NCI-H1417 (cell line): ENCODE data around the gene NPDC1.
"Not testable (repeated sequence)": the region's sequence is repeated elsewhere in the genome, so short reads cannot be mapped to it uniquely, and the experiment has no call there.

Source experiments
- DNase-seq, 3 experiments: peaks; one replicate each; lab custom pipeline; 2025; lab: John Stamatoyannopoulos, UW

Gene NPDC1

DNA sequence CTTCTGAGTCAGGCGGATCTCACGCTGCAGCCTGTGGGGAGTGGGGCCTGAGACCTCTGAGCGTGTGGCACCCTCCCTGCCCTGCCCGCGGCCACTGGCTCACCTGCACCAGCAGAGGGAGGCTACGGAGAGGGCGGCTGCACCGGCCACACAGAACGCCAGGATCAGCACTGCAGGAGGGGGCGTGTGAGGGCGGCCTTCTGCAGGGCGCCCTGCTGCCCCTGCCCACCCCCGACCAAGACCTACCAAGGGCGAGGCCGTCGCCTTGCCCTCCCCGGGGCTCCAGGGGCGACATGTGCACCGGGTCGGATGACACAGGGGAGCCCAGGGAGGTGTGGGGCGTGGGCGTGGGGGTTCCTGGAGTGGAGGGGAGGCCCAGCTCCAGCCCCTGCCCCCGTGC lies 5.4 kb downstream of the NPDC1 start:
- no peak for DNase-seq

GRCh38 chr9:137039611-137040366 lies 6.2 kb downstream of the NPDC1 start:
- DNase-seq: no peak

DNA sequence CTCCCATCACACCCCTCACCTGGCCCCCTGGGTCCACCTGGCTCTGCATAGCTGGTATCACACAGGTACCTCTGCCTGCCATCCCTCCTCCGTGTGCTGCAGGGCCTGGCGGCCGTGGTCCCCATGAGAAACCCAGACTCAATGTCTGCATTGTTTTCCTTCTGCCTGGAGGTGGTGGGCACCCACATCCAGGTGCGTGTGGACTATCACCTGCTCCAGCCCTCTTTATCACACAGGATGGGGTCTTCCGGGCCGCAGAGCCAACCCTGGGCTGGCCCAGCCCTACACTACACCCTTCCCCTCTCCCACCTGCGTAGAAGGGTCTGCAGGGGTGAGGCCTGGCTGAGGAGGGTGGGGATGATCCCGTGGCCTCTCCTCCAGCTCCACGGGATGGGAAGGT lies 7.1 kb downstream of the NPDC1 start:
- DNase-seq: no peak

- DNase-seq: no peak
Measured at GRCh38 chr9:137037483-137037882, 8.5 kb downstream of the NPDC1 start.

DNA sequence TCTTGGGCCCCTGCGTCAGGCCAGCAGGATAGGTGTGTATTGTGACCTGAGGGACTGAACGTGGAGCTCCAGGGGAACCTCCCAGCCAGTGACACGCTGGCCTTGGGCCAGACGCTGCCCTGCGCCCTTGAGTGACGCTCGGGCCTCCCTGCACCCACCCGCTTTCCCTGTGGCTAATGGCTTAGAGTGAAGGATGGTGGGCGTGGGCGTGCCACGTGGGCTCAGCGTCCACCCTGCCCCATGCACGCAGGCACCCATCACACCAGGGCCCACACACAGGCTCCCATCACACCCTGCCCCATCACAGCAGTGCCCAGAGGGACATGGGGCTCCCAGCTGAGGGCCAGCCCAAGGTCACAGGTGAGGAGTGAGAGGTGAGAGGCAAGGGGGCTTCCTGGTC lies 8.9 kb downstream of the NPDC1 start:
- no peak for DNase-seq

GRCh38 chr9:137035937-137036336 lies 10.0 kb downstream of the NPDC1 start:
- no peak for DNase-seq

- DNase-seq: no peak
Measured at GRCh38 chr9:137035507-137035834, 10.5 kb downstream of the NPDC1 start.

- peak; percentile 65 to 92 (median 84) for DNase-seq
Measured at GRCh38 chr9:137034709-137035506, 11.1 kb downstream of the NPDC1 start.

GRCh38 chr9:137034039-137034708 lies 11.8 kb downstream of the NPDC1 start:
- peak in 1 of 3 experiments; percentile 54 for DNase-seq

GRCh38 chr9:137033481-137033880 lies 12.5 kb downstream of the NPDC1 start:
- DNase-seq: not testable (repeated sequence)

DNA sequence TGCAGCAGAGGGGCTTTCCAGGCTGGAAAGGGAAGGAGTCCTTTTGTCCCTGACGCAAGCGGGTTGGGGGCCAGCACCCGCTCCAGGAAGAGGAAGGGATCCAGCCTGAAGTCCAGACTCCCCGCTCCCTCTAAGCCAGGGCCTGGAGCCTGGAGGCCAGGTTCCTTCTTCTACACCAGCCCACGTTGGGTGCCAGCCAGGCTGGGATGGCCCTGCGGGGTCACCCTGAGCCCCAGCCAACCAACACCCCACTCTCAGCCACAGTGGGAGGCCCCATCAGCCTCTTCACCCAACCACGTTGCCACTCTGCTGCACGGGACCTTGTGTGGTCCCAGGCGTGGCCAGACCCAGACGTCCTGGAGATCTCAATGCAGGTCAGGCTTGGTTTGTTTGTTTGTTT lies 13.1 kb downstream of the NPDC1 start:
- no peak for DNase-seq

GRCh38 chr9:137031904-137032640 lies 13.9 kb downstream of the NPDC1 start, which contains the start of gene FUT7:
TSS of gene FUT7 (minus strand) at chr9:137032088. CDS start at chr9:137031991, 97 bp downstream.
- no peak for DNase-seq

DNA sequence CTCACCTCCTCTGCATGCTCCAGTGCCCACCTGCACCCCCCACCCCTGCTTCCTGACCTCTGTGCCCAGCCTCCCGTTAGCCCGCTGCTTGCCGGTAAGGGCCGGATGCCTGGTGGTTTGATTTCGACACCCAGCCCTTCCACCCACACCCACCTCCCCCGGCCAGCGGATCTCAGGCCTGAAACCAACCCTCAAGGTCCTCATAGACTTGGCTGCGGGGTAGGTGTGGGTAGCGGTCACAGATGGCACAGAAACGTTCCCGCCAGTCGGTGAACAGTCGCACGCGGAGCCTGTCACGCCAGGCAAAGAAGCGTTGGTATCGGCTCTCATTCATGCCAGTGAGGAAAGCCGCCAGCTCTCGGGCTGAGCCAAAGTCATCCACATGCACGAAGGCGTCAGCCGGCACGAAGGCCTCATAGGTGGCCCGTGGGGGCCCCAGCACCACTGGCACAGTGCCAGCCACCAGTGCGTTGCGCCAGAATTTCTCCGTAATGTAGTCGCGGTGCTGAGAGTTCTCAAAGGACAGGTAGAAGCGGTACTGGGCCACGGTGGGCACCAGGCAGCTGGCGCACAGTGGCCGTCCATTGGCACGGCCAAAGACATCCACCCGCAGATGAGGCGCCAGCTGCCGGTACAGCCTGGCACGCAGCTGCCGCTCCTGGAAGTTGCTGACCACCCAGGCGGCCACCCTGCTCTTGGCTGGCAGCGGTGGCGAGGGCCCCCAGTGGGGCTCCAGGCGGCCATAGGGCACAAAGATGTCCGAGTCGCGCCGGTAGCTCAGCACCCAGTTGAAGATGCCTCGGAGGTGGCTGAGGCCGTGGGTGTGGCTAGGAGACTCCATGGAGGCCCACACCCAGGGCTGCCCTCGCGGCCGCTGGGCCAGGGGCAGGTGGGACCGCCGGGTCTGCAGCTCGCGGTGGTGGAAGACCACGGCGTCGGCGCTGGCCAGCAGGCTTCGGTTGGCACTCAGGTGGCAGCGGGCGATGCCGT lies 15.1 kb downstream of the NPDC1 start:
- DNase-seq: no peak

DNA sequence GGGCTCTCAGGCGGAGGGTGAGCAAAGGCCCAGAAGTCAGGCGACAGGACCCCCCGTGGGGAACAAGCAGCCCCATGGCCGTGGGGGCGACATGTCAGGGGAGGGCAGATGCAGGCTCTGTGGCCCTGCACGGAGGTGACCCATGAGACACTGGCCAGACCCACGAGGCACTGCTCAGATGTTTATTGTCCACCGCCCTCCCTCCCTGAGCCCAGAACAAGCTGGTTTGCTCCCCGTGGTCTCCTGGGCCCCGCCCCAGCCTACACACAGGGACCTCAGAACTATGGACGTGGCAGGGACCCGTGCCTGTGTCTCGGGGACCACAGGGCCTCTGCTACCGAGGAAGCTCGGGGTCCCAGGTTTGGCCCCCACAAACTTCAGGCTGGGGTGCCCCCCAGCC lies 16.0 kb downstream of the NPDC1 start:
- DNase-seq: no peak

DNA sequence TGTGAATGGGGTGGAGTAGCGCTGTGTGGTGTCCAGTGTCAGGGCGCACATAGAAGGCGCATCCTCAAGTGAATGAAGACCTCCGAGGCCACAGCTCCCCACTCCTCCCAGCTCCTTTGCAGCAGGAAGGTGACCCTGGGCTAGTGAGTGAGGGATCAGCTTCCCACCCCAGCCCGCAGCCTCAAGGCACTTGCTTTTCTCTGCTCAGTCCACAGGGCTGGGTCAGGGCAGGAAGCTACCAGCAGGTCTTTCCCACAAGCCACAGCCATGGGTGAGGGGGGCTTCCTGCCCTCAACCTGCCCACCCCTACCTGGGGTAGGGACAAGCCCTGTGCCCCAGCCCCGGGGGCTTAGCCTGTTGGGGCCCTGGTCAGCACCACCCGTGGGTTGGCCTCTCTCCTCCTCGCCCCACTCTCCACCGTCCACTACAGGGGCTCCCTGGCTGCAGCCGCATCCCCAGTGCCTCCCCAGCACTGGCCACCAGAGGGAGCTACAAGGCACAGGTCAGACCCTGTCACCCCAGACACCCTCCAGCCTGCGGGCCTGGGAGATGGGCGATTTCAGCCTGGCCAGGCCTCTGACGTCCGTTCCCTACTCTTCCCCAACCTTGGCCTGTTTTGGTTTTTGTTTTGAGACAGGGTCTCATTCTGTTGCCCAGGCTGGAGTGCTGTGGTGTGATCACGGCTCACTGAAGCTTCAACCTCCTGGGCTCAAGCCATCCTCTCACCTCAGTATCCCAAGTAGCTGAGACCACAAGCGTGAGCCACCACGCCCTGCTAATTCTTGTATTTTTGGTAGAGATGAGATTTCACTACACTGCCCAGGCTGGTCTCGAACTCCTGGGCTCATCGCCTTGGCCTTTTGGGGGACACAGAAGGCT lies 16.7 kb downstream of the NPDC1 start:
- DNase-seq: peak; percentile 11 to 77 (median 67)

DNA sequence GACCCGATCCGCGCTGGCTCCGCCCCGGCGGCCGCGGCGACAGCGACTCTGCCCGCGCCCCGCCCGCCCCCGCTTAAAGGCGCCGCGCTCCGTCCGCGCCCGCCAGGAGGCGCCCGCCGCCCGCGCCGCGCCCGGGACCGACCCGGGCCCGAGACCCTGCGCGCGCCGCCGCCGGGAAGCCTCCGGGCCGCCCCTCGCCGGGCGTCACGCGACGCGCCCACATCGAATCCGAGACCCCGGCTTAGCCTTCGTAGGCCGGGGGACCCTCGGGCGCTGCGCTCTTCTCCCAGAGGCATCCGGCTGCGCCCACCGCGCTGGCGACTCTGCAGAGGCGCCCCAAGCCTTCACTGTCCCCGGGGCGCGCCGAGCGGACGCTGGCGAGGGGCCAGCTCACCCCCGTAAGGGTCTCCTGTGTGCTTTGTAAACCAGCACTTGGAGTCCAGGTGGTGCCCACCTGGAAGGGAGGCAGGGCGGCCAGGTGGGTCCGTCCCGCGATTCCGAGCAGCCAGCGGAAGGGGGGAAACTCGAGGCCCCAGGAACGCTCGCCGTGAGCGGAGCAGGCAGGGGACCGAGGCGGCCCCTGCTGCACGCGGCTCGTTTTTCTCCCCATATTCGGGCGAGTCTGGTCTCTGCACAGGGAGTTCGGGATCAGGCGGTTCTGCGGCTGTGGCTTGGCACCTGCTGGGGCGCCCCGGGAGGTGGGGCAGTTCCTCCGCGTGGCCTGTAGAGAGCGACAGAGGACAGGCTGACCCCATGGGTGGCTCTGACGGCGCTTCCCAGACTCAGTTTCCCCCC lies 17.5 kb downstream of the NPDC1 start:
- DNase-seq: peak; percentile 66 to 83 (median 74)

DNA sequence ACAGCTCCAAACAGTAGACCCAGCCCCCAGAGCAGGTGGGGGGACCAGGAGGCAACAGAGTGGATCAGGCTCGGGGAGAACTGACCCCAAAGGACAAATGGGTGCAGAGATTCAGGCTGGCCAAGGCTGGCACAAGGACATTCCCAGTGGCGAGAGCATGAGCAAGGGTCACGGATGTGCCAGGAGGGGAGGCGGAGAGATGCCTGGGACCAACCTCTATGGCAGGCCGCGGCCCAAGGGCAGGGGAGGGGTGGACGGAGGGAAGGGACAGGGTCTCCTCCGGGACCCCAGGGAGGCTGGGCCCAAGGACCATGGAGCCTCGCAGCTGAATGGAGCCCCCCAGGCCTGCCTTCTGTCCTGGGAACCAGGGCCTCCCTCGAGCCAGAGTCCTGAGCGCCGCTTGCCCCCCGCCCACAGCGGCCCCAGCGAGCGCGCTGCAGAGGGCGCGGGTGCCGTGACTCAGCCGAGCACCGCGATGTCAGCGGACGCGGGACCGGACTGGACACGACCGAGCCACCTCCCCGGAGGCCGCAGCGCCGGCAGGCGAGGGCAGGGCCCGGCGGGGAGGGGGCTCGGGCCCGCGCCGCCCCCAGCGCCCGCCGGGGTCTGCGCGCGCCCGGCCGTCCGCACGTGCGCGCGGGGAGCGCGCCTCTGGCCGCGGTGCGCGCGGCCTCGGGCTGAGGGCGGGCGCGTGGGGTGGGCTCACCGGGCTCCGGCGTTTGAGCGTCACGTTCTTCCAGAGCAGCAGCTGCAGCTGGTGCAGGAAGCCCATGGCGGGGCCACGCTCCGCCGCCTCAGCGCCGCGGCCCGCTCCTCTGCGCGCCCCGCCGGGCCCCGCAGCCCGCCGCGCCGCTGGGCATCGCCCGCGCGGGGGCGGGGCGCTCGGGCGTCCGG lies 18.4 kb downstream of the NPDC1 start, which contains the start of gene ABCA2:
TSS of gene ABCA2 (minus strand) at position 869 of the 894 bp plus-strand sequence. CDS start at position 772, 97 bp downstream.
- peak; percentile 2 to 63 (median 57) for DNase-seq

- DNase-seq: no peak
Measured at GRCh38 chr9:137026828-137027227, 19.1 kb downstream of the NPDC1 start.
